Mucosa of descending colon (tissue), 3 donors: ENCODE results near the gene HS3ST1. TPM values are rescaled to one million over a fixed set of nuclear protein-coding genes. Genes with fewer than 3 reads are reported as not detected.

ENCODE experiments used
- ATAC-seq: fragments of 200-7000 bp; cut with Tn5 transposase; one replicate; pipeline ENCODE4 v1.9.1; 2020; ENCODE audit warnings: mild to moderate bottlenecking, moderate library complexity
- DNase-seq, 3 donors: peaks; one replicate each; pipeline ENCODE4 v3.0.0-alpha.2; 2020
- H3K36me3 ChIP-seq: fragments of 200-600 bp; one replicate; pipeline ENCODE4 v1.8.0; 2021; ENCODE audit warnings: low read depth, mild to moderate bottlenecking
- H3K4me1 ChIP-seq: fragments of 200-600 bp; one replicate; pipeline ENCODE4 v1.8.0; 2021; ENCODE audit warnings: low read depth, mild to moderate bottlenecking
- H3K4me3 ChIP-seq: fragments of 200-600 bp; one replicate; pipeline ENCODE4 v1.8.0; 2021; ENCODE audit warnings: mild to moderate bottlenecking
- H3K9me3 ChIP-seq: fragments of 200-600 bp; one replicate; pipeline ENCODE4 v1.8.0; 2021; ENCODE audit warnings: mild to moderate bottlenecking
- CTCF ChIP-seq: fragments of 200-600 bp; IDR thresholded peaks from one replicate; pipeline ENCODE4 v1.8.0; 2022; ENCODE audit warnings: antibody characterized with exemption, mild to moderate bottlenecking
- intact Hi-C, 2 donors: fragments of 100-400 bp; cut with DNase I in 1 of 2; cut with micrococcal nuclease in 1 of 2; formaldehyde crosslinking; loops; one replicate each; pipeline versions ENCODE4 v1.11.0 to v1.11.1; 2022; cut with DNase I, micrococcal nuclease
- long read RNA-seq, 2 donors: library from polyadenylated mRNA; unstranded; transcript quantifications; one replicate each; pipeline ENCODE4 v2.0.0, GENCODE V29; 2019 to 2021
- total RNA-seq, 3 donors: library from RNA; stranded (reverse); fragmentation: NEBNext Ultra II Directional in 2 of 3; extraction: Animal tissue kit (Norgen Biotek cat#: 25700) in 2 of 3; gene quantifications; one replicate each; pipeline versions ENCODE4 v1.2.1 to v1.2.4, GENCODE V29; 2021 to 2023
- donor health status: DM: no; HTN: no; CAD: no; lungs with moderate emphysema.
- donor health status: DM: no; HTN: no; CAD: no.
- donor health status: DM: no; HTN: yes; CAD: no.

HS3ST1 gene
- total RNA-seq = 1 to 10 TPM; 4.0 to 6.3 (median 5.5) TPM
- long read RNA-seq, donor 1, full-length matches to known transcripts = 7 of 13 reads
- long read RNA-seq, donor 1, partial matches to known transcripts = 0 of 13 reads
- long read RNA-seq, donor 1, other reads (novel, unspliced or antisense) = 6 of 13 reads
- long read RNA-seq, donor 2, full-length matches to known transcripts = 14 of 21 reads
- long read RNA-seq, donor 2, partial matches to known transcripts = 0 of 21 reads
- long read RNA-seq, donor 2, other reads (novel, unspliced or antisense) = 7 of 21 reads

GRCh38 chr4:11428231-11428898 lies at the start of gene HS3ST1:
Gene HS3ST1, minus strand, starts transcription at chr4:11428894. Its CDS starts 28,889 bp downstream, at chr4:11400005.
- peak; percentile 56 for ATAC-seq

GRCh38 chr4:11475871-11476270 lies 47.2 kb upstream of the HS3ST1 start:
- Histone ChIP-seq H3K4me1 (no peaks in the 10 kb centered on the region), H3K36me3 (no peaks in the 10 kb centered on the region), H3K4me3 (no peak overlapping the region), H3K9me3 (no peaks in the 10 kb centered on the region)
- TF ChIP-seq CTCF = no peak
- intact Hi-C loops = no loop called here
- DNase-seq = no peak
- no peak for ATAC-seq

More at GRCh38 chr4:11428231-11428898, at the start of gene HS3ST1:
- Histone ChIP-seq H3K36me3 (no peaks in the 10 kb centered on the region), H3K4me3 (peak within 1 kb of the TSS; percentile 33), H3K4me1 (peaks cover 11% of the 10 kb centered on the region), H3K9me3 (no peaks in the 10 kb centered on the region)
- TF ChIP-seq CTCF = no peak
- intact Hi-C loops = loop anchor here (10.0 kb wide), 1 partner anchor 844 kb away; no protein-coding TSS in a partner anchor
- no peak for DNase-seq

GRCh38 chr4:11474146-11474545 lies 45.5 kb upstream of the HS3ST1 start:
- H3K4me1 ChIP-seq = no peaks in the 10 kb centered on the region
- intact Hi-C loops = no loop called here
- DNase-seq (no peak), ATAC-seq (no peak)
- no peak overlapping the region for H3K4me3 ChIP-seq
- no peak for TF ChIP-seq CTCF
- H3K9me3 ChIP-seq = no peaks in the 10 kb centered on the region
- H3K36me3 ChIP-seq = no peaks in the 10 kb centered on the region

GRCh38 chr4:11472535-11472934 lies 43.8 kb upstream of the HS3ST1 start:
- H3K9me3 ChIP-seq = no peaks in the 10 kb centered on the region
- no peak for TF ChIP-seq CTCF
- intact Hi-C loops = no loop called here
- no peaks in the 10 kb centered on the region for H3K4me1 ChIP-seq
- DNase-seq (no peak), ATAC-seq (no peak)
- no peak overlapping the region for H3K4me3 ChIP-seq
- H3K36me3 ChIP-seq = no peaks in the 10 kb centered on the region

GRCh38 chr4:11471618-11472017 lies 42.9 kb upstream of the HS3ST1 start:
- intact Hi-C loops = no loop called here
- Histone ChIP-seq H3K4me3 (no peak overlapping the region), H3K36me3 (no peaks in the 10 kb centered on the region), H3K4me1 (no peaks in the 10 kb centered on the region), H3K9me3 (no peaks in the 10 kb centered on the region)
- DNase-seq (peak in 1 of 3 donors; percentile 51), ATAC-seq (peak; percentile 87)
- TF ChIP-seq CTCF = no peak
